Measurements from ENCODE around the gene CYB561D1. TPM values are rescaled to one million over a fixed set of nuclear protein-coding genes. Genes with fewer than 3 reads are reported as not detected.
A peak's percentile ranks its signal among the peaks of the same experiment; 100 is the strongest.

The CYB561D1 gene
- total and polyA plus RNA-seq, 2 of the 13 experiments (the other 11 are each of a cell fraction or from before 2014, with no cell fraction given) = 3.9 to 4.1 TPM

DNA sequence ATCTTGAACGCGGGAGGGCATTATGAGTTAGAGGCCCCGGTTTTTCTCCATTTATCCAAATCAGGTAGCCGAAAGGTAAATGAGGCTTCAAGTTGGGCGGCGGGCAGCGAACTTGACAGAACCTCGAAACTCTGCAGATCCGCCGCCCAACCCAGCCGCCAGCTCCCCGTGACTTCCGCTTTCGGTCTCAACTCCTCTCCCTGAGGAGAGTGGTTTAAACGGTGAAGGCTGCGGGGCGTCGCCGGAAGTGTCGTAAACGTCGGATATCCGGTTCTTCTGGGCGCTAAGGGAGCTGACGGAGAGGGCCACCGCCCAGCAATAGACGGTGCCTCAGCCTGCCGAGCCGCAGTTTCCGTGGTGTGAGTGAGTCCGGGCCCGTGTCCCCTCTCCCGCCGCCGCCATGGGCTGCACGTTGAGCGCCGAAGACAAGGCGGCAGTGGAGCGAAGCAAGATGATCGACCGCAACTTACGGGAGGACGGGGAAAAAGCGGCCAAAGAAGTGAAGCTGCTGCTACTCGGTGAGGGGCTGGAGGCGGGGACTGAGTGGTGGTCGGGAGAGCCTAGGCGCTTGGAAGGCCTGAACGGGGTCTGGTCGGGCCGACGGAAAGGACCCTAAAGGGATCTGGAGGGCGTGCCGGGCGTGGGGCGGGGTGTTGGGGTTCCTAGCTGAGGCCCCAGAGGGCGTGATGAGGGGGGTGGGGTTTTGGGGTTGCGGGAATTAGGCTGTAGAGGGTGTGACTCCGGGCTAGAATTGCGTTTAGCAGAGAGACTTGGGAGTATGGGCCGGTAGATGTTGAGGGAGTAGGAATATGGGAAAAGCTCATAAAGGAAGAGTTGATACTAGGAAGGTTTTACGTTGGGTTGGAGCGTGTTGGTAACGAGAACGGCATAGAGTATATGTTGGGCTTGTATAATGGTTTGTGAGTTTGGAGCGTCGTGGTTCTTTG, 54.7 kb downstream of the CYB561D1 start, which contains the start of gene GNAI3 (continued):
- TF ChIP-seq, protein P1, sequence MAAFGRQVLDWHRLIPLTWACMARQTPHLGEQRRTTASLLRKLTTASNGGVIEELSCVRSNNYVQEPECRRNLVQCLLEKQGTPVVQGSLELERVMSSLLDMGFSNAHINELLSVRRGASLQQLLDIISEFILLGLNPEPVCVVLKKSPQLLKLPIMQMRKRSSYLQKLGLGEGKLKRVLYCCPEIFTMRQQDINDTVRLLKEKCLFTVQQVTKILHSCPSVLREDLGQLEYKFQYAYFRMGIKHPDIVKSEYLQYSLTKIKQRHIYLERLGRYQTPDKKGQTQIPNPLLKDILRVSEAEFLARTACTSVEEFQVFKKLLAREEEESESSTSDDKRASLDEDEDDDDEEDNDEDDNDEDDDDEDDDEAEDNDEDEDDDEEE (CRISPR knock-in tag; IDR thresholded peaks at IDR 0.05) = no peak
- no peak for TF ChIP-seq HMG20B (CRISPR knock-in tag; conservative IDR thresholded peaks at IDR 0.05)
- no peak; the same call in 1 of the 2 replicates for TF ChIP-seq POLR2AphosphoS2 (IDR thresholded peaks at IDR 0.05; ENCODE audit: low read depth, low read length)
- TF ChIP-seq MZF1 (CRISPR knock-in tag; IDR thresholded peaks at IDR 0.05; ENCODE audit: borderline replicate concordance) = 0 out of 2 replicates have a peak, but pooled peaks have one; percentile 20
- TF ChIP-seq, protein P2, sequence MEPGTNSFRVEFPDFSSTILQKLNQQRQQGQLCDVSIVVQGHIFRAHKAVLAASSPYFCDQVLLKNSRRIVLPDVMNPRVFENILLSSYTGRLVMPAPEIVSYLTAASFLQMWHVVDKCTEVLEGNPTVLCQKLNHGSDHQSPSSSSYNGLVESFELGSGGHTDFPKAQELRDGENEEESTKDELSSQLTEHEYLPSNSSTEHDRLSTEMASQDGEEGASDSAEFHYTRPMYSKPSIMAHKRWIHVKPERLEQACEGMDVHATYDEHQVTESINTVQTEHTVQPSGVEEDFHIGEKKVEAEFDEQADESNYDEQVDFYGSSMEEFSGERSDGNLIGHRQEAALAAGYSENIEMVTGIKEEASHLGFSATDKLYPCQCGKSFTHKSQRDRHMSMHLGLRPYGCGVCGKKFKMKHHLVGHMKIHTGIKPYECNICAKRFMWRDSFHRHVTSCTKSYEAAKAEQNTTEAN (CRISPR knock-in tag; conservative IDR thresholded peaks at IDR 0.05) = no peak; the same call in 1 of the 2 replicates
- TF ChIP-seq ETV6 (CRISPR knock-in tag; conservative IDR thresholded peaks at IDR 0.05) = no peak; the same call in 1 of the 2 replicates
- TF ChIP-seq, protein P3, sequence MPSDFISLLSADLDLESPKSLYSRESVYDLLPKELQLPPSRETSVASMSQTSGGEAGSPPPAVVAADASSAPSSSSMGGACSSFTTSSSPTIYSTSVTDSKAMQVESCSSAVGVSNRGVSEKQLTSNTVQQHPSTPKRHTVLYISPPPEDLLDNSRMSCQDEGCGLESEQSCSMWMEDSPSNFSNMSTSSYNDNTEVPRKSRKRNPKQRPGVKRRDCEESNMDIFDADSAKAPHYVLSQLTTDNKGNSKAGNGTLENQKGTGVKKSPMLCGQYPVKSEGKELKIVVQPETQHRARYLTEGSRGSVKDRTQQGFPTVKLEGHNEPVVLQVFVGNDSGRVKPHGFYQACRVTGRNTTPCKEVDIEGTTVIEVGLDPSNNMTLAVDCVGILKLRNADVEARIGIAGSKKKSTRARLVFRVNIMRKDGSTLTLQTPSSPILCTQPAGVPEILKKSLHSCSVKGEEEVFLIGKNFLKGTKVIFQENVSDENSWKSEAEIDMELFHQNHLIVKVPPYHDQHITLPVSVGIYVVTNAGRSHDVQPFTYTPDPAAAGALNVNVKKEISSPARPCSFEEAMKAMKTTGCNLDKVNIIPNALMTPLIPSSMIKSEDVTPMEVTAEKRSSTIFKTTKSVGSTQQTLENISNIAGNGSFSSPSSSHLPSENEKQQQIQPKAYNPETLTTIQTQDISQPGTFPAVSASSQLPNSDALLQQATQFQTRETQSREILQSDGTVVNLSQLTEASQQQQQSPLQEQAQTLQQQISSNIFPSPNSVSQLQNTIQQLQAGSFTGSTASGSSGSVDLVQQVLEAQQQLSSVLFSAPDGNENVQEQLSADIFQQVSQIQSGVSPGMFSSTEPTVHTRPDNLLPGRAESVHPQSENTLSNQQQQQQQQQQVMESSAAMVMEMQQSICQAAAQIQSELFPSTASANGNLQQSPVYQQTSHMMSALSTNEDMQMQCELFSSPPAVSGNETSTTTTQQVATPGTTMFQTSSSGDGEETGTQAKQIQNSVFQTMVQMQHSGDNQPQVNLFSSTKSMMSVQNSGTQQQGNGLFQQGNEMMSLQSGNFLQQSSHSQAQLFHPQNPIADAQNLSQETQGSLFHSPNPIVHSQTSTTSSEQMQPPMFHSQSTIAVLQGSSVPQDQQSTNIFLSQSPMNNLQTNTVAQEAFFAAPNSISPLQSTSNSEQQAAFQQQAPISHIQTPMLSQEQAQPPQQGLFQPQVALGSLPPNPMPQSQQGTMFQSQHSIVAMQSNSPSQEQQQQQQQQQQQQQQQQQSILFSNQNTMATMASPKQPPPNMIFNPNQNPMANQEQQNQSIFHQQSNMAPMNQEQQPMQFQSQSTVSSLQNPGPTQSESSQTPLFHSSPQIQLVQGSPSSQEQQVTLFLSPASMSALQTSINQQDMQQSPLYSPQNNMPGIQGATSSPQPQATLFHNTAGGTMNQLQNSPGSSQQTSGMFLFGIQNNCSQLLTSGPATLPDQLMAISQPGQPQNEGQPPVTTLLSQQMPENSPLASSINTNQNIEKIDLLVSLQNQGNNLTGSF (CRISPR knock-in tag; IDR thresholded peaks at IDR 0.05) = no peak
- TF ChIP-seq ZNF724P (CRISPR knock-in tag; IDR thresholded peaks at IDR 0.05; ENCODE audit: borderline replicate concordance) = peak; percentile 85
- 0 out of 2 replicates have a peak, but pooled peaks have one; percentile 50 for TF ChIP-seq ZNF543 (CRISPR knock-in tag; IDR thresholded peaks at IDR 0.05)
- TF ChIP-seq ZC3H13 (CRISPR knock-in tag; IDR thresholded peaks at IDR 0.05) = no peak
- peak; percentile 61; the same call in 1 of the 2 replicates for TF ChIP-seq KDM5B (CRISPR knock-in tag; IDR thresholded peaks at IDR 0.05; ENCODE audit: borderline replicate concordance)
- peak; percentile 71 for TF ChIP-seq BORCS8-MEF2B (CRISPR knock-in tag; IDR thresholded peaks at IDR 0.05)
- TF ChIP-seq ZNF577 (CRISPR knock-in tag; IDR thresholded peaks at IDR 0.05; ENCODE audit: borderline replicate concordance, low read depth) = no peak
- TF ChIP-seq ZNF430 (CRISPR knock-in tag; IDR thresholded peaks at IDR 0.05) = peak; percentile 41; the same call in 1 of the 2 replicates
- no peak for TF ChIP-seq KAT2B (IDR thresholded peaks at IDR 0.05; ENCODE audit: borderline replicate concordance, low read depth, low read length)
- TF ChIP-seq HNRNPH1 (optimal IDR thresholded peaks at IDR 0.05; ENCODE audit: low read depth, low read length) = no peak
- TF ChIP-seq, protein P4, sequence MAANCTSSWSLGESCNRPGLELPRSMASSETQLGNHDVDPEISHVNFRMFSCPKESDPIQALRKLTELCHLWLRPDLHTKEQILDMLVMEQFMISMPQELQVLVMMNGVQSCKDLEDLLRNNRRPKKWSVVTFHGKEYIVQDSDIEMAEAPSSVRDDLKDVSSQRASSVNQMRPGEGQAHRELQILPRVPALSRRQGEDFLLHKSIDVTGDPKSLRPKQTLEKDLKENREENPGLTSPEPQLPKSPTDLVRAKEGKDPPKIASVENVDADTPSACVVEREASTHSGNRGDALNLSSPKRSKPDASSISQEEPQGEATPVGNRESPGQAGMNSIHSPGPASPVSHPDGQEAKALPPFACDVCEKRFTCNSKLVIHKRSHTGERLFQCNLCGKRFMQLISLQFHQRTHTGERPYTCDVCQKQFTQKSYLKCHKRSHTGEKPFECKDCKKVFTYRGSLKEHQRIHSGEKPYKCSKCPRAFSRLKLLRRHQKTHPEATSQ (CRISPR knock-in tag; IDR thresholded peaks at IDR 0.05; ENCODE audit: borderline replicate concordance) = no peak
